HepG2 (cell line): ENCODE data around the gene SLC26A2. TPM values are rescaled to one million over a fixed set of nuclear protein-coding genes. Genes with fewer than 3 reads are reported as not detected.

Experiments
- ARNT ChIP-seq: fragments of 450-650 bp; IDR thresholded peaks from 2 replicates; pipeline ENCODE4 v1.6.1; 2017
- DMAP1 ChIP-seq: IDR thresholded peaks from 2 replicates; pipeline ENCODE4 v1.6.1; 2016
- ETV6 ChIP-seq: sonication (generic); formaldehyde crosslinking; conservative IDR thresholded peaks from 2 replicates; pipeline ENCODE4 v1.4.0; 2020; ENCODE audit warnings: missing genetic modification reagents
- FOXJ3 ChIP-seq: sonication (generic); formaldehyde crosslinking; IDR thresholded peaks from 2 replicates; pipeline ENCODE4 v1.4.0; 2020; ENCODE audit warnings: missing genetic modification reagents, mild to moderate bottlenecking, borderline replicate concordance
- IRX3 ChIP-seq: sonication (generic); formaldehyde crosslinking; IDR thresholded peaks from 2 replicates; pipeline ENCODE4 v1.8.1; 2023; ENCODE audit warnings: mild to moderate bottlenecking, low read depth, missing genetic modification reagents, borderline replicate concordance
- JUN ChIP-seq: sonication (generic); formaldehyde crosslinking; IDR thresholded peaks from 2 replicates; pipeline ENCODE4 v1.4.0; 2020; ENCODE audit warnings: mild to moderate bottlenecking, missing genetic modification reagents
- KDM3A ChIP-seq: IDR thresholded peaks from 2 replicates; pipeline ENCODE4 v1.6.1; 2018; ENCODE audit warnings: low read depth, missing compliant biosample characterization
- PAWR ChIP-seq: sonication (generic); formaldehyde crosslinking; IDR thresholded peaks from 2 replicates; pipeline ENCODE4 v1.4.0; 2020; ENCODE audit warnings: missing genetic modification reagents, mild to moderate bottlenecking, borderline replicate concordance
- PAXIP1 ChIP-seq: sonication (generic); formaldehyde crosslinking; conservative IDR thresholded peaks from 2 replicates; pipeline ENCODE4 v1.4.0; 2020; ENCODE audit warnings: mild to moderate bottlenecking, missing genetic modification reagents, moderate library complexity
- RELA ChIP-seq: sonication (generic); formaldehyde crosslinking; IDR thresholded peaks from 2 replicates; pipeline ENCODE4 v1.4.0; 2020; ENCODE audit warnings: missing genetic modification reagents
- REPIN1 ChIP-seq: sonication (generic); formaldehyde crosslinking; IDR thresholded peaks from 2 replicates; pipeline ENCODE4 v1.8.0; 2022; ENCODE audit warnings: missing genetic modification reagents, low read depth, mild to moderate bottlenecking, borderline replicate concordance
- RFX1 ChIP-seq: fragments of 450-650 bp; IDR thresholded peaks from 2 replicates; pipeline ENCODE4 v1.6.1; 2017
- RNF2 ChIP-seq: fragments of 450-650 bp; conservative IDR thresholded peaks from 2 replicates; pipeline ENCODE4 v1.6.1; 2016; ENCODE audit warnings: low read depth
- SIX4 ChIP-seq: sonication (generic); formaldehyde crosslinking; IDR thresholded peaks from 2 replicates; pipeline ENCODE4 v1.4.0; 2020; ENCODE audit warnings: missing genetic modification reagents
- SMARCE1 ChIP-seq: fragments of 450-650 bp; IDR thresholded peaks from 2 replicates; pipeline ENCODE4 v1.6.1; 2017; ENCODE audit warnings: borderline replicate concordance
- SOX6 ChIP-seq, 2 experiments: fragments of 450-650 bp in 1 of 2; sonication (generic) in 1 of 2; formaldehyde crosslinking in 1 of 2; IDR thresholded peaks; 2 replicates each; pipeline versions ENCODE4 v1.4.0 to v1.6.1; 2017 to 2020; ENCODE audit warnings: antibody characterized with exemption in 1 of 2, mild to moderate bottlenecking in 1 of 2, missing genetic modification reagents in 1 of 2
- TCF7L2 ChIP-seq: IDR thresholded peaks from 2 replicates; pipeline ENCODE4 v1.6.1; 2011; ENCODE audit warnings: mild to moderate bottlenecking, low read depth, low read length, moderate library complexity
- TFDP2 ChIP-seq: sonication (generic); formaldehyde crosslinking; IDR thresholded peaks from 2 replicates; pipeline ENCODE4 v1.4.0; 2020; ENCODE audit warnings: missing genetic modification reagents
- ZBTB25 ChIP-seq: IDR thresholded peaks from 2 replicates; pipeline ENCODE4 v1.6.1; 2018; ENCODE audit warnings: missing genetic modification reagents
- ZBTB8A ChIP-seq: sonication (generic); formaldehyde crosslinking; IDR thresholded peaks from 2 replicates; pipeline ENCODE4 v1.4.0; 2020; ENCODE audit warnings: mild to moderate bottlenecking, low read depth, missing genetic modification reagents, borderline replicate concordance
- ZFY ChIP-seq: sonication (generic); formaldehyde crosslinking; IDR thresholded peaks from 2 replicates; pipeline ENCODE4 v1.4.0; 2020; ENCODE audit warnings: missing genetic modification reagents
- ZFYVE20 ChIP-seq: sonication (generic); formaldehyde crosslinking; IDR thresholded peaks from 2 replicates; pipeline ENCODE4 v1.8.0; 2023; ENCODE audit warnings: low read depth, mild to moderate bottlenecking, moderate library complexity, missing genetic modification reagents, borderline replicate concordance
- ZNF556 ChIP-seq: sonication (generic); formaldehyde crosslinking; IDR thresholded peaks from 2 replicates; pipeline ENCODE4 v1.4.0; 2020; ENCODE audit warnings: mild to moderate bottlenecking, missing genetic modification reagents, borderline replicate concordance
- ZNF577 ChIP-seq: sonication (generic); formaldehyde crosslinking; IDR thresholded peaks from 2 replicates; pipeline ENCODE4 v1.4.0; 2020; ENCODE audit warnings: mild to moderate bottlenecking, low read depth, missing genetic modification reagents, borderline replicate concordance
- ZSCAN20 ChIP-seq: sonication (generic); formaldehyde crosslinking; IDR thresholded peaks from 2 replicates; pipeline ENCODE4 v1.4.0; 2020; ENCODE audit warnings: missing genetic modification reagents, mild to moderate bottlenecking, borderline replicate concordance
- polyA plus RNA-seq, 8 experiments: library from polyadenylated mRNA; depleted of rRNA in 3 of 8; stranded (reverse) in 7 of 8; unstranded in 1 of 8; fragments of >200 nt; fragmentation: Illumina TruSeq in 4 of 8; extraction: Trizol in 4 of 8; gene quantifications; 2 replicates each; pipeline versions ENCODE4 v1.2.1 to v1.2.3, GENCODE V29; 2011 to 2016; ENCODE audit warnings: low read depth in 4 of 8, missing spikeins in 1 of 8, mixed read lengths in 1 of 8; ENCODE audit not compliant: insufficient read depth in 1 of 8
- total RNA-seq, 5 experiments: library from RNA; depleted of rRNA; stranded (reverse); fragments of >200 nt; fragmentation: Illumina TruSeq; extraction: Trizol; gene quantifications; 2 replicates each; pipeline ENCODE4 v1.2.3, GENCODE V29; 2016; ENCODE audit warnings: low read depth in 1 of 5

SLC26A2 gene
- total and polyA plus RNA-seq, 2 of the 13 experiments (the other 11 are each of a cell fraction or from before 2014, with no cell fraction given), result 2.2 to 7.9 TPM

GRCh38 chr5:150000256-150000989, 39.9 kb downstream of the SLC26A2 start, which contains the start of the genes HMGXB3 and TIGD6 (continued):
- no peak for TF ChIP-seq SOX6 (IDR thresholded peaks at IDR 0.05)
- peak; percentile 76 for TF ChIP-seq SOX6 (CRISPR knock-in tag; IDR thresholded peaks at IDR 0.05)
- peak; percentile 36; the same call in 1 of the 2 replicates for TF ChIP-seq FOXJ3
- TF ChIP-seq DMAP1 (CRISPR knock-in tag), result peak; percentile 74
- TF ChIP-seq SIX4, result peak; percentile 33; the same call in 1 of the 2 replicates
- TF ChIP-seq ZBTB25 (CRISPR knock-in tag), result peak; percentile 97
- TF ChIP-seq PAXIP1 (CRISPR knock-in tag), result peak; percentile 43
- TF ChIP-seq ZSCAN20 (CRISPR knock-in tag), result no peak
- no peak for TF ChIP-seq SMARCE1
- TF ChIP-seq ZFYVE20, result no peak
- no peak for TF ChIP-seq TCF7L2
- TF ChIP-seq PAWR, result no peak
- TF ChIP-seq ETV6, result peak; percentile 57
- no peak; the same call in 1 of the 2 replicates for TF ChIP-seq RFX1
- TF ChIP-seq ZBTB8A (CRISPR knock-in tag), result no peak; the same call in 1 of the 2 replicates
- peak; percentile 53; the same call in 1 of the 2 replicates for TF ChIP-seq JUN (CRISPR knock-in tag)
- no peak; the same call in 1 of the 2 replicates for TF ChIP-seq RELA (CRISPR knock-in tag)
- TF ChIP-seq KDM3A (CRISPR knock-in tag), result peak; percentile 97
- TF ChIP-seq ZNF556 (CRISPR knock-in tag), result peak; percentile 86; the same call in 1 of the 2 replicates
- TF ChIP-seq IRX3 (CRISPR knock-in tag), result 0 out of 2 replicates have a peak, but pooled peaks have one; percentile 61
- TF ChIP-seq ARNT, result no peak
- no peak for TF ChIP-seq ZNF577 (CRISPR knock-in tag)
- peak; percentile 60; the same call in 1 of the 2 replicates for TF ChIP-seq TFDP2 (CRISPR knock-in tag)
- peak; percentile 82; the same call in 1 of the 2 replicates for TF ChIP-seq REPIN1 (CRISPR knock-in tag)
- TF ChIP-seq ZFY (CRISPR knock-in tag), result peak; percentile 93
- peak; percentile 84; the same call in 1 of the 2 replicates for TF ChIP-seq RNF2
